T-helper 9 cell (primary cell): ENCODE results near the gene MSI2.
"Not testable (repeated sequence)": the region's sequence is repeated elsewhere in the genome, so short reads cannot be mapped to it uniquely, and the experiment has no call there.

ENCODE experiments used
- DNase-seq: peaks from one replicate; pipeline ENCODE4 v3.0.0-alpha.2; 2020

Gene MSI2

GRCh38 chr17:57489321-57489720 lies 233.0 kb downstream of the MSI2 start:
- no peak for DNase-seq

GRCh38 chr17:57490111-57490845 lies 234.0 kb downstream of the MSI2 start:
- no peak for DNase-seq

GRCh38 chr17:57490890-57491289 lies 234.6 kb downstream of the MSI2 start:
- no peak for DNase-seq

- no peak for DNase-seq
These were observed 236.8 kb downstream of the MSI2 start for GRCh38 chr17:57493171-57493570.

GRCh38 chr17:57493625-57494024 lies 237.3 kb downstream of the MSI2 start:
- DNase-seq: no peak

GRCh38 chr17:57494443-57494842 lies 238.1 kb downstream of the MSI2 start:
- no peak for DNase-seq

GRCh38 chr17:57495771-57496170 lies 239.4 kb downstream of the MSI2 start:
- no peak for DNase-seq

GRCh38 chr17:57496382-57496781 lies 240.1 kb downstream of the MSI2 start:
- DNase-seq: no peak

- DNase-seq: no peak
These were observed 242.1 kb downstream of the MSI2 start for GRCh38 chr17:57498443-57498842.

GRCh38 chr17:57499221-57499620 lies 242.9 kb downstream of the MSI2 start:
- not testable (repeated sequence) for DNase-seq

- DNase-seq: no peak
These were observed 243.3 kb downstream of the MSI2 start for GRCh38 chr17:57499648-57500049.

GRCh38 chr17:57501016-57501415 lies 244.7 kb downstream of the MSI2 start:
- no peak for DNase-seq

GRCh38 chr17:57502022-57502421 lies 245.7 kb downstream of the MSI2 start:
- DNase-seq: no peak

GRCh38 chr17:57502811-57503241 lies 246.5 kb downstream of the MSI2 start:
- DNase-seq: no peak

- DNase-seq: no peak
These were observed 247.9 kb downstream of the MSI2 start for GRCh38 chr17:57504208-57504607.

GRCh38 chr17:57505841-57506773 lies 249.8 kb downstream of the MSI2 start:
- no peak for DNase-seq

- DNase-seq: no peak
These were observed 250.4 kb downstream of the MSI2 start for GRCh38 chr17:57506774-57507127.

- DNase-seq: no peak
These were observed 251.5 kb downstream of the MSI2 start for GRCh38 chr17:57507828-57508227.

GRCh38 chr17:57508671-57509070 lies 252.3 kb downstream of the MSI2 start:
- DNase-seq: no peak

GRCh38 chr17:57511475-57512123 lies 255.3 kb downstream of the MSI2 start:
- DNase-seq: no peak

GRCh38 chr17:57512258-57512657 lies 255.9 kb downstream of the MSI2 start:
- DNase-seq: no peak

- no peak for DNase-seq
These were observed 256.4 kb downstream of the MSI2 start for GRCh38 chr17:57512691-57513090.

- no peak for DNase-seq
These were observed 257.2 kb downstream of the MSI2 start for GRCh38 chr17:57513569-57513968.

GRCh38 chr17:57514614-57515013 lies 258.3 kb downstream of the MSI2 start:
- no peak for DNase-seq
